ENCODE measurements around the gene TMEM229B. TPM values are rescaled to one million over a fixed set of nuclear protein-coding genes. Genes with fewer than 3 reads are reported as not detected.

TMEM229B gene
- total RNA-seq, 4 donors from 2014 or later: 0.30 to 0.76 (median 0.50) TPM

- H3K4me1 ChIP-seq: peaks cover 10 to 27% (median 10%) of the 10 kb centered on the region in 3 donors
- 71 to 82% methylated on average over 6 to 8 of the region's 8 CpGs for WGBS, 2 donors
- intact Hi-C loops (cut with DNase I): no loop called here
- peaks cover 0 to 21% (median 0%) of the 10 kb centered on the region in 4 donors for H3K27me3 ChIP-seq
- H3K27ac ChIP-seq: no peak overlapping the region
- DNase-seq: no peak
- H3K4me3 ChIP-seq: no peak overlapping the region
- no peaks in the 10 kb centered on the region for H3K36me3 ChIP-seq
- H3K9me3 ChIP-seq: no peaks in the 10 kb centered on the region
- TF ChIP-seq POLR2A (IDR thresholded peaks at IDR 0.05): no peak
- TF ChIP-seq, protein P1, sequence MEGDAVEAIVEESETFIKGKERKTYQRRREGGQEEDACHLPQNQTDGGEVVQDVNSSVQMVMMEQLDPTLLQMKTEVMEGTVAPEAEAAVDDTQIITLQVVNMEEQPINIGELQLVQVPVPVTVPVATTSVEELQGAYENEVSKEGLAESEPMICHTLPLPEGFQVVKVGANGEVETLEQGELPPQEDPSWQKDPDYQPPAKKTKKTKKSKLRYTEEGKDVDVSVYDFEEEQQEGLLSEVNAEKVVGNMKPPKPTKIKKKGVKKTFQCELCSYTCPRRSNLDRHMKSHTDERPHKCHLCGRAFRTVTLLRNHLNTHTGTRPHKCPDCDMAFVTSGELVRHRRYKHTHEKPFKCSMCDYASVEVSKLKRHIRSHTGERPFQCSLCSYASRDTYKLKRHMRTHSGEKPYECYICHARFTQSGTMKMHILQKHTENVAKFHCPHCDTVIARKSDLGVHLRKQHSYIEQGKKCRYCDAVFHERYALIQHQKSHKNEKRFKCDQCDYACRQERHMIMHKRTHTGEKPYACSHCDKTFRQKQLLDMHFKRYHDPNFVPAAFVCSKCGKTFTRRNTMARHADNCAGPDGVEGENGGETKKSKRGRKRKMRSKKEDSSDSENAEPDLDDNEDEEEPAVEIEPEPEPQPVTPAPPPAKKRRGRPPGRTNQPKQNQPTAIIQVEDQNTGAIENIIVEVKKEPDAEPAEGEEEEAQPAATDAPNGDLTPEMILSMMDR (IDR thresholded peaks at IDR 0.05): no peak
Measured at GRCh38 chr14:67512463-67513310, 24.2 kb upstream of the TMEM229B start.

- DNase-seq: no peak
- WGBS, 2 donors: 50 to 60% methylated on average over 3 of the region's 3 CpGs
- H3K4me1 ChIP-seq: peaks cover 10 to 16% (median 10%) of the 10 kb centered on the region in 3 donors
Measured at GRCh38 chr14:67510836-67511235, 22.3 kb upstream of the TMEM229B start.

GRCh38 chr14:67510121-67510520 is 21.6 kb upstream of the TMEM229B start:
- intact Hi-C loops (cut with DNase I): no loop called here
- Histone ChIP-seq H3K27me3 (peaks cover 0 to 7% (median 0%) of the 10 kb centered on the region in 4 donors), H3K27ac (no peak overlapping the region), H3K9me3 (no peaks in the 10 kb centered on the region), H3K4me1 (peaks cover 6 to 10% (median 6%) of the 10 kb centered on the region in 3 donors), H3K4me3 (no peak overlapping the region), H3K36me3 (no peaks in the 10 kb centered on the region)
- DNase-seq: no peak
- WGBS, 2 donors: 22 to 32% methylated on average over 2 of the region's 2 CpGs
- TF ChIP-seq, protein P1 (IDR thresholded peaks at IDR 0.05): no peak
- no peak for TF ChIP-seq POLR2A (IDR thresholded peaks at IDR 0.05)

More at GRCh38 chr14:67510836-67511235, 22.3 kb upstream of the TMEM229B start:
- Histone ChIP-seq H3K27ac (no peak overlapping the region), H3K36me3 (no peaks in the 10 kb centered on the region), H3K9me3 (no peaks in the 10 kb centered on the region), H3K4me3 (no peak overlapping the region), H3K27me3 (peaks cover 0 to 11% (median 0%) of the 10 kb centered on the region in 4 donors)
- intact Hi-C loops (cut with DNase I): no loop called here
- no peak for TF ChIP-seq POLR2A (IDR thresholded peaks at IDR 0.05)
- TF ChIP-seq, protein P1 (IDR thresholded peaks at IDR 0.05): no peak

- Histone ChIP-seq H3K4me1 (peaks cover 0 to 2% (median 0%) of the 10 kb centered on the region in 3 donors), H3K4me3 (no peak overlapping the region), H3K9me3 (no peaks in the 10 kb centered on the region), H3K36me3 (no peaks in the 10 kb centered on the region), H3K27ac (no peak overlapping the region), H3K27me3 (peaks cover 0 to 7% (median 0%) of the 10 kb centered on the region in 4 donors)
- intact Hi-C loops (cut with DNase I): no loop called here
- WGBS, 2 donors: 58 to 72% methylated on average over 3 of the region's 3 CpGs
- no peak for TF ChIP-seq POLR2A (IDR thresholded peaks at IDR 0.05)
- TF ChIP-seq, protein P1 (IDR thresholded peaks at IDR 0.05): no peak
- DNase-seq: no peak
Measured at GRCh38 chr14:67508956-67509355, 20.4 kb upstream of the TMEM229B start.

GRCh38 chr14:67505254-67505653 is 16.7 kb upstream of the TMEM229B start:
- no peaks in the 10 kb centered on the region for H3K36me3 ChIP-seq
- peaks cover 0 to 7% (median 0%) of the 10 kb centered on the region in 4 donors for H3K27me3 ChIP-seq
- no peaks in the 10 kb centered on the region for H3K4me1 ChIP-seq
- TF ChIP-seq, protein P1 (IDR thresholded peaks at IDR 0.05): no peak
- intact Hi-C loops (cut with DNase I): no loop called here
- no peaks in the 10 kb centered on the region for H3K9me3 ChIP-seq
- WGBS, 2 donors: 86 to 100% methylated on average over 1 of the region's 1 CpG
- H3K4me3 ChIP-seq: no peak overlapping the region
- DNase-seq: no peak
- H3K27ac ChIP-seq: no peak overlapping the region

Measured in esophagus squamous epithelium (tissue), 5 donors.